ENCODE measurements around the gene SUPT5H. TPM values are rescaled to one million over a fixed set of nuclear protein-coding genes. Genes with fewer than 3 reads are reported as not detected.
A peak's percentile ranks its signal among the peaks of the same experiment; 100 is the strongest.

SUPT5H gene
- total and polyA plus RNA-seq, 10 of the 15 experiments (the other 5 are each of a cell fraction or from before 2014, with no cell fraction given): 27.2 to 194 (median 83.6) TPM

- TF ChIP-seq USF1 (IDR thresholded peaks at IDR 0.05; ENCODE audit: borderline replicate concordance, extremely low read length, insufficient read depth, low read depth, low read length): no peak
- 0 out of 2 replicates have a peak, but pooled peaks have one; percentile 13 for TF ChIP-seq IRF4 (IDR thresholded peaks at IDR 0.05; ENCODE audit: low read depth, low read length)
- TF ChIP-seq CHD2 (IDR thresholded peaks at IDR 0.05; ENCODE audit: borderline replicate concordance, low read depth, low read length): peak; percentile 83
- TF ChIP-seq NR2C1 (IDR thresholded peaks at IDR 0.05): no peak
- TF ChIP-seq ZBED1 (IDR thresholded peaks at IDR 0.05; ENCODE audit: borderline replicate concordance): no peak
- no peak for TF ChIP-seq SPI1 (IDR thresholded peaks at IDR 0.05; ENCODE audit: borderline replicate concordance, insufficient read depth, low read depth, low read length)
- TF ChIP-seq BACH1 (IDR thresholded peaks at IDR 0.05; ENCODE audit: borderline replicate concordance): no peak; the same call in 1 of the 2 replicates
- no peak for TF ChIP-seq CREM (IDR thresholded peaks at IDR 0.05; ENCODE audit: low read depth)
- TF ChIP-seq TBL1XR1 (IDR thresholded peaks at IDR 0.05; ENCODE audit: low read depth, low read length): peak; percentile 72; the same call in 1 of the 2 replicates
- TF ChIP-seq BMI1 (IDR thresholded peaks at IDR 0.05; ENCODE audit: borderline replicate concordance): no peak
- no peak for TF ChIP-seq EGR1 (IDR thresholded peaks at IDR 0.05; ENCODE audit: borderline replicate concordance in 1 of 2, low read depth in 2 of 2, low read length in 2 of 2)
- peak; percentile 55 to 74; a peak in 2 of 4 replicates for TF ChIP-seq BHLHE40 (IDR thresholded peaks at IDR 0.05; ENCODE audit: borderline replicate concordance in 1 of 2, low read depth in 2 of 2, low read length in 1 of 2)
- TF ChIP-seq ZNF24 (IDR thresholded peaks at IDR 0.05): no peak
- TF ChIP-seq ELK1 (IDR thresholded peaks at IDR 0.05; ENCODE audit: low read depth, low read length): no peak
- TF ChIP-seq ZBTB40 (IDR thresholded peaks at IDR 0.05; ENCODE audit: borderline replicate concordance): no peak
- TF ChIP-seq CREB1 (IDR thresholded peaks at IDR 0.05; ENCODE audit: low read depth): no peak
- TF ChIP-seq ZBTB11 (CRISPR knock-in tag; IDR thresholded peaks at IDR 0.05): no peak
- TF ChIP-seq MEF2A (IDR thresholded peaks at IDR 0.05; ENCODE audit: insufficient read depth, low read depth, low read length): no peak
- no peak for TF ChIP-seq WRNIP1 (IDR thresholded peaks at IDR 0.05; ENCODE audit: borderline replicate concordance, low read depth, low read length)
- TF ChIP-seq RCOR1 (conservative IDR thresholded peaks at IDR 0.05; ENCODE audit: low read depth, low read length): no peak
Measured at GRCh38 chr19:39411081-39411831, 34.1 kb upstream of the SUPT5H start (continued).

Measured in GM12878 (cell line).